CD8-positive, alpha-beta memory T cell (primary cell): ENCODE measurements around the gene WNK2. TPM values are rescaled to one million over a fixed set of nuclear protein-coding genes. Genes with fewer than 3 reads are reported as not detected.
"Not testable (repeated sequence)": the region's sequence is repeated elsewhere in the genome, so short reads cannot be mapped to it uniquely, and the experiment has no call there.

ENCODE experiments used
- CTCF ChIA-PET: fragments of 350-600 bp; sonication (Branson Sonifier 250); formaldehyde crosslinking; loops from one replicate; lab custom pipeline; 2021; ENCODE audit warnings: antibody characterized with exemption; lab: Charles Lee
- POLR2A ChIA-PET: fragments of 350-600 bp; sonication (Branson Sonifier 250); formaldehyde crosslinking; loops from one replicate; lab custom pipeline; 2021; ENCODE audit warnings: antibody characterized with exemption; lab: Charles Lee
- DNase-seq, 5 donors: peaks; one replicate each; pipeline versions ENCODE4 v3.0.0 to v3.0.0-alpha.2; 2020 to 2022; ENCODE audit warnings: mixed read lengths in 1 of 5
- H3K27ac ChIP-seq: one replicate; pipeline ENCODE4 v1.7.0; 2013; ENCODE audit warnings: low read depth, mild to moderate bottlenecking, low read length, moderate library complexity
- H3K27me3 ChIP-seq: 2 replicates; pipeline ENCODE4 v1.7.0; 2013; ENCODE audit warnings: low read length, mild to moderate bottlenecking; ENCODE audit not compliant: insufficient read depth, poor library complexity, severe bottlenecking
- H3K36me3 ChIP-seq: 2 replicates; pipeline ENCODE4 v1.7.0; 2013; ENCODE audit warnings: mild to moderate bottlenecking, low read length, moderate library complexity; ENCODE audit not compliant: insufficient read depth
- H3K4me1 ChIP-seq: 2 replicates; pipeline ENCODE4 v1.7.0; 2013; ENCODE audit warnings: mild to moderate bottlenecking, low read length, moderate library complexity; ENCODE audit not compliant: insufficient read depth
- H3K4me3 ChIP-seq: 2 replicates; pipeline ENCODE4 v1.7.0; 2013; ENCODE audit warnings: mild to moderate bottlenecking, low read length
- H3K9me3 ChIP-seq: 2 replicates; pipeline ENCODE4 v1.7.0; 2013; ENCODE audit warnings: mild to moderate bottlenecking, low read length
- H3K27ac Mint-ChIP-seq, 8 donors: one replicate each; pipeline ENCODE4 v1.8.0; 2020 to 2021; ENCODE audit warnings: mixed read lengths in 8 of 8, mild to moderate bottlenecking in 6 of 8, inconsistent platforms in 3 of 8, moderate library complexity in 3 of 8
- H3K27me3 Mint-ChIP-seq, 2 donors: one replicate each; pipeline ENCODE4 v1.8.0; 2020 to 2021; ENCODE audit warnings: mixed read lengths in 2 of 2, mild to moderate bottlenecking in 1 of 2, moderate library complexity in 1 of 2
- H3K36me3 Mint-ChIP-seq, 3 donors: one replicate each; pipeline ENCODE4 v1.8.0; 2020 to 2021; ENCODE audit warnings: mixed read lengths in 3 of 3, inconsistent platforms in 1 of 3, mild to moderate bottlenecking in 1 of 3
- H3K4me1 Mint-ChIP-seq, 3 donors: one replicate each; pipeline ENCODE4 v1.8.0; 2020 to 2021; ENCODE audit warnings: mixed read lengths in 3 of 3, inconsistent platforms in 1 of 3, mild to moderate bottlenecking in 1 of 3
- H3K4me3 Mint-ChIP-seq, 7 donors: one replicate each; pipeline ENCODE4 v1.8.0; 2020 to 2021; ENCODE audit warnings: mixed read lengths in 7 of 7, mild to moderate bottlenecking in 6 of 7, moderate library complexity in 4 of 7, inconsistent platforms in 2 of 7
- H3K9me3 Mint-ChIP-seq, 5 donors: one replicate each; pipeline ENCODE4 v1.8.0; 2020 to 2022; ENCODE audit warnings: mixed read lengths in 5 of 5, mild to moderate bottlenecking in 3 of 5, moderate library complexity in 2 of 5, inconsistent platforms in 1 of 5
- polyA plus RNA-seq: library from polyadenylated mRNA; unstranded; fragments of 300-500 nt; fragmentation: Illumina TruSeq; gene quantifications from one replicate; pipeline ENCODE4 v1.2.3, GENCODE V29; 2021
- total RNA-seq, 2 experiments: library from RNA; stranded (reverse); gene quantifications; one replicate each; pipeline ENCODE4 v1.2.3, GENCODE V29; 2021

The WNK2 gene
- total and polyA plus RNA-seq, 3 experiments from 2014 or later: 0.20 to 0.55 TPM; not detected in 1

GRCh38 chr9:93250185-93250584 lies 66.2 kb downstream of the WNK2 start:
- Histone ChIP-seq H3K27me3 (no peaks in the 10 kb centered on the region), H3K36me3 (no peaks in the 10 kb centered on the region), H3K4me3 (no peak overlapping the region), H3K4me1 (no peaks in the 10 kb centered on the region), H3K9me3 (no peaks in the 10 kb centered on the region), H3K27ac (no peak overlapping the region)
- POLR2A ChIA-PET: no interaction called here
- Mint-ChIP-seq H3K27me3 (peaks cover 0 to 2% of the 10 kb centered on the region in 2 donors), H3K4me3 (no peak overlapping the region), H3K9me3 (no peaks in the 10 kb centered on the region), H3K4me1 (peaks cover 2 to 11% (median 10%) of the 10 kb centered on the region in 3 donors), H3K27ac (no peak overlapping the region), H3K36me3 (no peaks in the 10 kb centered on the region)
- CTCF ChIA-PET: no interaction called here
- DNase-seq: no peak

GRCh38 chr9:93251309-93251708 lies 67.4 kb downstream of the WNK2 start:
- H3K4me1 ChIP-seq, H3K4me3 ChIP-seq, CTCF ChIA-PET, H3K4me3 Mint-ChIP-seq, H3K9me3 ChIP-seq, H3K27me3 ChIP-seq, H3K36me3 Mint-ChIP-seq, H3K27ac Mint-ChIP-seq, DNase-seq, H3K9me3 Mint-ChIP-seq, H3K4me1 Mint-ChIP-seq, H3K36me3 ChIP-seq, H3K27ac ChIP-seq, H3K27me3 Mint-ChIP-seq: not testable (repeated sequence)
- POLR2A ChIA-PET: interaction anchor here (0.7 kb wide), 1 partner anchor 23 kb away, joined by 4 read pairs; no protein-coding TSS in a partner anchor

- Histone ChIP-seq H3K27ac (no peak overlapping the region), H3K4me1 (no peaks in the 10 kb centered on the region), H3K27me3 (no peaks in the 10 kb centered on the region), H3K9me3 (no peaks in the 10 kb centered on the region), H3K36me3 (no peaks in the 10 kb centered on the region), H3K4me3 (no peak overlapping the region)
- CTCF ChIA-PET: no interaction called here
- no peaks in the 10 kb centered on the region for H3K9me3 Mint-ChIP-seq
- no peak overlapping the region for H3K4me3 Mint-ChIP-seq
- peaks cover 0 to 4% of the 10 kb centered on the region in 2 donors for H3K27me3 Mint-ChIP-seq
- POLR2A ChIA-PET: no interaction called here
- no peak for DNase-seq
- H3K36me3 Mint-ChIP-seq: no peaks in the 10 kb centered on the region
- H3K27ac Mint-ChIP-seq: no peak overlapping the region
- H3K4me1 Mint-ChIP-seq: no peaks in the 10 kb centered on the region
Measured at GRCh38 chr9:93252116-93252780, 68.3 kb downstream of the WNK2 start.

- no peaks in the 10 kb centered on the region for H3K36me3 ChIP-seq
- DNase-seq: no peak
- no peaks in the 10 kb centered on the region for H3K9me3 ChIP-seq
- H3K4me3 ChIP-seq: no peak overlapping the region
- H3K27ac ChIP-seq: no peak overlapping the region
- POLR2A ChIA-PET: no interaction called here
- H3K4me1 ChIP-seq: no peaks in the 10 kb centered on the region
- Mint-ChIP-seq H3K27ac (no peak overlapping the region), H3K4me3 (no peak overlapping the region), H3K36me3 (no peaks in the 10 kb centered on the region), H3K4me1 (no peaks in the 10 kb centered on the region), H3K9me3 (no peaks in the 10 kb centered on the region), H3K27me3 (peaks cover 0 to 4% of the 10 kb centered on the region in 2 donors)
- H3K27me3 ChIP-seq: no peaks in the 10 kb centered on the region
- CTCF ChIA-PET: no interaction called here
Measured at GRCh38 chr9:93252781-93253530, 69.0 kb downstream of the WNK2 start.

- Mint-ChIP-seq H3K4me3 (no peak overlapping the region), H3K4me1 (no peaks in the 10 kb centered on the region), H3K9me3 (no peaks in the 10 kb centered on the region), H3K36me3 (no peaks in the 10 kb centered on the region), H3K27me3 (peaks cover 0 to 4% of the 10 kb centered on the region in 2 donors), H3K27ac (no peak overlapping the region)
- Histone ChIP-seq H3K36me3 (no peaks in the 10 kb centered on the region), H3K4me1 (no peaks in the 10 kb centered on the region), H3K27me3 (no peaks in the 10 kb centered on the region), H3K9me3 (no peaks in the 10 kb centered on the region), H3K27ac (no peak overlapping the region), H3K4me3 (no peak overlapping the region)
- DNase-seq: no peak
- ChIA-PET POLR2A (no interaction called here), CTCF (no interaction called here)
Measured at GRCh38 chr9:93253633-93254032, 69.7 kb downstream of the WNK2 start.

GRCh38 chr9:93254061-93254481 lies 70.1 kb downstream of the WNK2 start:
- Histone ChIP-seq H3K4me1 (no peaks in the 10 kb centered on the region), H3K9me3 (no peaks in the 10 kb centered on the region), H3K36me3 (no peaks in the 10 kb centered on the region), H3K27ac (no peak overlapping the region), H3K4me3 (no peak overlapping the region), H3K27me3 (no peaks in the 10 kb centered on the region)
- ChIA-PET POLR2A (no interaction called here), CTCF (no interaction called here)
- DNase-seq: peak in 1 of 5 donors; percentile 27
- Mint-ChIP-seq H3K9me3 (no peaks in the 10 kb centered on the region), H3K36me3 (no peaks in the 10 kb centered on the region), H3K4me1 (no peaks in the 10 kb centered on the region), H3K27me3 (peaks cover 0 to 4% of the 10 kb centered on the region in 2 donors), H3K4me3 (no peak overlapping the region), H3K27ac (no peak overlapping the region)

- DNase-seq: peak in 1 of 5 donors; percentile 25
- Mint-ChIP-seq H3K27ac (no peak overlapping the region), H3K36me3 (no peaks in the 10 kb centered on the region), H3K4me1 (no peaks in the 10 kb centered on the region), H3K4me3 (no peak overlapping the region), H3K27me3 (peaks cover 0 to 4% of the 10 kb centered on the region in 2 donors), H3K9me3 (no peaks in the 10 kb centered on the region)
- ChIA-PET POLR2A (no interaction called here), CTCF (no interaction called here)
- Histone ChIP-seq H3K36me3 (no peaks in the 10 kb centered on the region), H3K27ac (no peak overlapping the region), H3K27me3 (no peaks in the 10 kb centered on the region), H3K4me1 (no peaks in the 10 kb centered on the region), H3K4me3 (no peak overlapping the region), H3K9me3 (no peaks in the 10 kb centered on the region)
Measured at GRCh38 chr9:93254806-93255493, 71.0 kb downstream of the WNK2 start.

- no peaks in the 10 kb centered on the region for H3K27me3 ChIP-seq
- H3K4me3 ChIP-seq: no peak overlapping the region
- CTCF ChIA-PET: no interaction called here
- H3K36me3 ChIP-seq: no peaks in the 10 kb centered on the region
- Mint-ChIP-seq H3K36me3 (no peaks in the 10 kb centered on the region), H3K4me3 (no peak overlapping the region), H3K9me3 (no peaks in the 10 kb centered on the region), H3K27ac (no peak overlapping the region), H3K4me1 (no peaks in the 10 kb centered on the region), H3K27me3 (peaks cover 0 to 4% of the 10 kb centered on the region in 2 donors)
- H3K27ac ChIP-seq: no peak overlapping the region
- no peak for DNase-seq
- H3K4me1 ChIP-seq: no peaks in the 10 kb centered on the region
- no peaks in the 10 kb centered on the region for H3K9me3 ChIP-seq
- POLR2A ChIA-PET: no interaction called here
Measured at GRCh38 chr9:93255494-93255867, 71.5 kb downstream of the WNK2 start.
